Choroid plexus epithelial cell (primary cell): ENCODE data around the gene TIMELESS.
"Not testable (repeated sequence)": the region's sequence is repeated elsewhere in the genome, so short reads cannot be mapped to it uniquely, and the experiment has no call there.

Experiments used
- DNase-seq: peaks from one replicate; pipeline ENCODE4 v3.0.0-alpha.2; 2010; ENCODE audit warnings: low read depth
- H3K4me3 ChIP-seq: 2 replicates; pipeline ENCODE4 v1.5.1; 2011; ENCODE audit warnings: low read depth, mild to moderate bottlenecking, control low read depth, low read length, moderate library complexity
- TF ChIP-seq, protein P1 (sequence below): conservative IDR thresholded peaks from 2 replicates; pipeline ENCODE4 v1.5.1; 2011; ENCODE audit warnings: low read depth, mild to moderate bottlenecking, control low read depth, inconsistent platforms, low read length, moderate library complexity

TIMELESS gene, protein sequence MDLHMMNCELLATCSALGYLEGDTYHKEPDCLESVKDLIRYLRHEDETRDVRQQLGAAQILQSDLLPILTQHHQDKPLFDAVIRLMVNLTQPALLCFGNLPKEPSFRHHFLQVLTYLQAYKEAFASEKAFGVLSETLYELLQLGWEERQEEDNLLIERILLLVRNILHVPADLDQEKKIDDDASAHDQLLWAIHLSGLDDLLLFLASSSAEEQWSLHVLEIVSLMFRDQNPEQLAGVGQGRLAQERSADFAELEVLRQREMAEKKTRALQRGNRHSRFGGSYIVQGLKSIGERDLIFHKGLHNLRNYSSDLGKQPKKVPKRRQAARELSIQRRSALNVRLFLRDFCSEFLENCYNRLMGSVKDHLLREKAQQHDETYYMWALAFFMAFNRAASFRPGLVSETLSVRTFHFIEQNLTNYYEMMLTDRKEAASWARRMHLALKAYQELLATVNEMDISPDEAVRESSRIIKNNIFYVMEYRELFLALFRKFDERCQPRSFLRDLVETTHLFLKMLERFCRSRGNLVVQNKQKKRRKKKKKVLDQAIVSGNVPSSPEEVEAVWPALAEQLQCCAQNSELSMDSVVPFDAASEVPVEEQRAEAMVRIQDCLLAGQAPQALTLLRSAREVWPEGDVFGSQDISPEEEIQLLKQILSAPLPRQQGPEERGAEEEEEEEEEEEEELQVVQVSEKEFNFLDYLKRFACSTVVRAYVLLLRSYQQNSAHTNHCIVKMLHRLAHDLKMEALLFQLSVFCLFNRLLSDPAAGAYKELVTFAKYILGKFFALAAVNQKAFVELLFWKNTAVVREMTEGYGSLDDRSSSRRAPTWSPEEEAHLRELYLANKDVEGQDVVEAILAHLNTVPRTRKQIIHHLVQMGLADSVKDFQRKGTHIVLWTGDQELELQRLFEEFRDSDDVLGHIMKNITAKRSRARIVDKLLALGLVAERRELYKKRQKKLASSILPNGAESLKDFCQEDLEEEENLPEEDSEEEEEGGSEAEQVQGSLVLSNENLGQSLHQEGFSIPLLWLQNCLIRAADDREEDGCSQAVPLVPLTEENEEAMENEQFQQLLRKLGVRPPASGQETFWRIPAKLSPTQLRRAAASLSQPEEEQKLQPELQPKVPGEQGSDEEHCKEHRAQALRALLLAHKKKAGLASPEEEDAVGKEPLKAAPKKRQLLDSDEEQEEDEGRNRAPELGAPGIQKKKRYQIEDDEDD

GRCh38 chr12:56448860-56449621 is at the start of gene TIMELESS:
TSS of gene TIMELESS (minus strand) at chr12:56449426. CDS start at chr12:56434170, 15,256 bp downstream.
- H3K4me3 ChIP-seq, result peak within 1 kb of the TSS; percentile 88
- TF ChIP-seq, protein P1, sequence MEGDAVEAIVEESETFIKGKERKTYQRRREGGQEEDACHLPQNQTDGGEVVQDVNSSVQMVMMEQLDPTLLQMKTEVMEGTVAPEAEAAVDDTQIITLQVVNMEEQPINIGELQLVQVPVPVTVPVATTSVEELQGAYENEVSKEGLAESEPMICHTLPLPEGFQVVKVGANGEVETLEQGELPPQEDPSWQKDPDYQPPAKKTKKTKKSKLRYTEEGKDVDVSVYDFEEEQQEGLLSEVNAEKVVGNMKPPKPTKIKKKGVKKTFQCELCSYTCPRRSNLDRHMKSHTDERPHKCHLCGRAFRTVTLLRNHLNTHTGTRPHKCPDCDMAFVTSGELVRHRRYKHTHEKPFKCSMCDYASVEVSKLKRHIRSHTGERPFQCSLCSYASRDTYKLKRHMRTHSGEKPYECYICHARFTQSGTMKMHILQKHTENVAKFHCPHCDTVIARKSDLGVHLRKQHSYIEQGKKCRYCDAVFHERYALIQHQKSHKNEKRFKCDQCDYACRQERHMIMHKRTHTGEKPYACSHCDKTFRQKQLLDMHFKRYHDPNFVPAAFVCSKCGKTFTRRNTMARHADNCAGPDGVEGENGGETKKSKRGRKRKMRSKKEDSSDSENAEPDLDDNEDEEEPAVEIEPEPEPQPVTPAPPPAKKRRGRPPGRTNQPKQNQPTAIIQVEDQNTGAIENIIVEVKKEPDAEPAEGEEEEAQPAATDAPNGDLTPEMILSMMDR, result peak; percentile 23
- peak; percentile 90 for DNase-seq

DNA sequence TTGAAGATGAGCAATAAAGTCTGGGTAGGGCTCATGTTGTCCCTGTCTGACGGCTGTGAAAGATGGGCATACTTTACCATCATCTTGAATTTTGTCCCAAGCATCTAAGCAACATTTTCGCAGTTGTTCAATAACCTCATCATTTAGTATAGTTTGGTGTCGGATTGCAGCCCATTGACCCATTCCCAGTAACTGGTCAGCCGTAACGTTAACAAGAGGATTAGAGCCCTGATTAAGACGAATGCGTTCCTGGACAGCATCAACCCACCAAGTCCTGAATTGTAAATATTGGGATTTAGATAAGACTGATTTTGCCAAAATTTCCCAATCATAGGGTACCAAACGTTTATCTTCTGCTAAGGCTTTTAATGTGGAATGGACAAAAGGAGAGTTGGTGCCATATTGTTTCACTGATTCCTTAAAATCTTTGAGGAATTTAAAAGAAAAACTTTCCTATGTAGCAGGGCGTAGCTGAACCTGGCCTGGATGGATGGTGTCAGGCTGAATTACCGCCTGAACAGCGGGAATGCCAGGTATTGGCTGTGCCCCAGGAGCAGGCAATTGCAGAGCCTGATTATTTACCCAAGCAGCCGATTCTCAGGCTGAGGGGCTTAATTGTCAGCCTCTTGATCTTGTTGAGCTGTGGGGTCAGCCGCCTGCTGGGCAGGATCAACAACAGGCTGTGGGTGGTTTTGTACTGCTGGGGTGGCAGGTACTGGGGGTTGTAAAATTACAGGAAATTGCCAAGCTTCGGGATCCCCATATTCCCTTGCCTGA is 49.1 kb upstream of the TIMELESS start:
- DNase-seq, H3K4me3 ChIP-seq: not testable (repeated sequence)

DNA sequence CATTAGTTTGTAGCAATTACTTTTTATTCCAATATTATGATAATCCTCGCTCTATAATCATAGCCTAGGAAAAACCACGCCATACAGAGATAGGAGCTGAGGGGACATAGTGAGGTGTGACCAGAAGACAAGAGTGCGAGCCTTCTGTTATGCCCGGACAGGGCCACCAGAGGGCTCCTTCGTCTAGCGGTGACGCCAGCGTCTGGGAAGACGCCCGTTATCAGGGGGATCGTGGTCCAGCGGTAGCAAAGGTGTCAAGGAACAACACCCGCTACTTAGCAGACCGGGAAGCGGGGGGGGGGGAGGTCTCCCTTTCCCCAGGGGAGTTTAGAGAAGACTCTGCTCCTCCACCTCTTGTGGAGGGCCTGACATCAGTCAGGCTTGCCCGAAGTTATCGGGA is 47.5 kb upstream of the TIMELESS start:
- H3K4me3 ChIP-seq, DNase-seq: not testable (repeated sequence)
- TF ChIP-seq, protein P1, result peak; percentile 54

DNA sequence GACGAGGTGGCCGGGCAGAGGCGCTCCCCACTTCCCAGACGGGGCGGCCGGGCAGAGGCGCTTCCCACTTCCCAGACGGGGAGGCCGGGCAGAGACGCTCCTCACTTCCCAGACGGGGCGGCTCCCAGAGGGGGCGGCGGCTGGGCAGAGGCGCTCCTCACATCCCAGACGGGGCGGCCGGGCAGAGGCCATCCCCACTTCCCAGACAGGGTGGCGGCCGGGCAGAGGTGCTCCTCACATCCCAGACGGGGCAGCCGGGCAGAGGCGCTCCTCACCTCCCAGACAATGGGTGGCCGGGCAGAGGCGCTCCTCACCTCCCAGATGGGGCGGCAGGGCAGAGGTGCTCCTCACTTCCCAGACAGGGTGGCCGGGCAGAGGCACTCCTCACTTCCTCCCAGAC is 45.3 kb upstream of the TIMELESS start:
- H3K4me3 ChIP-seq, DNase-seq: not testable (repeated sequence)

- DNase-seq, H3K4me3 ChIP-seq: not testable (repeated sequence)
Observed at GRCh38 chr12:56494106-56494415, 44.8 kb upstream of the TIMELESS start.

- DNase-seq, H3K4me3 ChIP-seq: not testable (repeated sequence)
Observed at GRCh38 chr12:56493409-56494105, 44.3 kb upstream of the TIMELESS start.

- DNase-seq, result no peak
- H3K4me3 ChIP-seq, result no peak overlapping the region
- TF ChIP-seq, protein P1, result no peak
Observed at GRCh38 chr12:56490360-56490759, 41.1 kb upstream of the TIMELESS start.
